Non-pigmented ciliary epithelial cell (primary cell): ENCODE data around the gene MATN4.
"Not testable (repeated sequence)": the region's sequence is repeated elsewhere in the genome, so short reads cannot be mapped to it uniquely, and the experiment has no call there.

ENCODE experiments used
- DNase-seq: peaks from one replicate; pipeline ENCODE4 v3.0.0-alpha.2; 2010; ENCODE audit warnings: low read depth

Gene MATN4

GRCh38 chr20:45308117-45308778, at the start of gene MATN4:
TSS of gene MATN4 (minus strand) at chr20:45308299. CDS start at chr20:45305582, 2,717 bp downstream.
- DNase-seq, result no peak

DNA sequence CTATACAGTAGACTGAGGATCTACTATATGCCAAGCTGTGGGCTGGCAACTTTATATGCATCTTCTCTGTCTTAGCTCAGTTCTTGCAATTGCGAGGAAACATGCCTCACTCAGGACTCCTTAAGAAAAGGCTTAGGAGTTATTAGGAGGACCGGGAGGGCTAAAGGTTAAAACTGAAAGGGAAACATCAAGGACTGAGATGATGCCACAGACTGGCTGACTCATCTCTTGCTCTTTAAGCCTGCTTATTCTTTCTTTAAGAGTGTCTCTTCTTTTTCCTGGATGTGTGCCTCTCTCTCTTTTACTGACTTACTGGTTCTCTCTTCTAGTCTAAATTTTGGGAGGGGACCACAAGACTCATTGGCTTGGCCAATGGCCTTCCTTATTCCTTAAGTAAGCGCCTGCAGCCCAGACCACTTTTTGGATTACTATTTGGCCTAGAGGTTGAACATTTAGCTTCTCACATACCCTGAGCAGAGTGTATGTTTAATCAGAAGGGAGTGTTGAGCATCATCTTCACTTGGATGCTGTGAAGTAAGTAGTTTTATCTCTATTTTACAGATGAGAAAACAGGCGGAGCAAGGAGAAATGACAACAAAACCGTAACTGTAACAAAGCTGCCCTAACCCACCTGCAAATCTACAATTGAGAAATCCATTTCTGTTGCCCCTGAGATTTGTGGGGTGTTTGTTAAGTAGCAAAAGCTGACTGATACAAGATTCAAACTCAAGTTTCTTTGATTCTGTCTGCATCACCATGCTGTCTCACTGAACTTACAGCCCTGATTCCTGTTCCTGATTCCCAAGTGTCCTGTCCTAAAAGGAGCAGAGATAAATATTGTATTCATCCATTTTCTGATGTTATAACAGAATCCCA, 47.3 kb upstream of the MATN4 start:
- no peak for DNase-seq

DNA sequence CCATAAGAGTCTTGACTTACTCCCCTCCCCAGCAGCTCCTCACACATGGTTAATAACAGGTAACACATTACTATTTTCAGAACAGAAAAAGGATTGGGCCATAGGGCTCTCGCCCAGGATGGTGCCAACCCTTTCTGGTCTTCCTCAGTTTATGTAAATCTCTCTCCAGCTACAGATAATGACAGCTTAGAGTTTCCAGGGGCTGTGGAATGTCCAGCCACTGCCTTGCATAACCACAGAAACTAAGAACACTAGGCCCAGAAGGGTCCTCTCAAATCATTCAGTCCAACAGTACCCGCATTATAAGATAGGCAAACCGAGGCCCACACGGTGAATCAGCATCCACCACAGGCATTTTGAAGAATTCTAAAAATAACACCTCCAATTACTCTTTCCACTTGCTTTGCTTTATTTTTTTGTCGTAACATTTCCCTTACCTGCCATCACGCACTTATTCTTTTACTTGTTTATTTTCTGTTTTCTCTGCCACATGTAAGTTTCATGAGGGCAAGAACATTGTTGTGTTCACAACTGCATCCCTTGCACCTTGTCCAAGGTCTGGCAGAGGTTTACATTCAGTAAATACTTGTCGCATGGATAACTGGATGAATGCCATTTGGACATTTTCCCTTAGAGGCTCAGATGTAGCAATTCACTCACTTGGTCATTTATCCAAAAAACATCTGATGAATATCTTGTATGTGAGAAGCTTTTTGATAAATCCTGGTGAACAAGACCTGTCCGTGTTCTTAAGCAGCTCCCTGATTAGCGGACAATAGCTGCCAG, 46.5 kb upstream of the MATN4 start:
- DNase-seq, result no peak

DNA sequence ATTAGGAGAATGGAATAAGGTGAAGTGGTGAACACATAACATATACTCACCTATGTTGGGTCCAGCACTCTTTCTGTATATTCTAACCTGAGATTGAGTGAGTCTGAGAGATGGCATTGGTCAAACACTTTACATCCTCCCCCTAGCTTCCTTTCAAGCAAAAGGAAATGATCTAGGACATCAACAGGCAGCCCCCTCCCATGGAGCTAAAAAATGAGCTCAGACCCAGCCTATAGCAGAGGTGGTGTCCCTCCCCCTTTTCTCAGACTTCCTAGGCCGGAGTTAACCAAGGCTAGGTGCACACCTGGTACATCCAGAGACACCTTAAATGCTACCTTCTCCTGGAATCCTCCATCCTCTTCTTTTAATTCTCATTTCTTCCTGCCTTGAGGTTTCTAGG, 45.6 kb upstream of the MATN4 start:
- no peak for DNase-seq

GRCh38 chr20:45352729-45353128, 44.6 kb upstream of the MATN4 start:
- DNase-seq, result no peak

DNA sequence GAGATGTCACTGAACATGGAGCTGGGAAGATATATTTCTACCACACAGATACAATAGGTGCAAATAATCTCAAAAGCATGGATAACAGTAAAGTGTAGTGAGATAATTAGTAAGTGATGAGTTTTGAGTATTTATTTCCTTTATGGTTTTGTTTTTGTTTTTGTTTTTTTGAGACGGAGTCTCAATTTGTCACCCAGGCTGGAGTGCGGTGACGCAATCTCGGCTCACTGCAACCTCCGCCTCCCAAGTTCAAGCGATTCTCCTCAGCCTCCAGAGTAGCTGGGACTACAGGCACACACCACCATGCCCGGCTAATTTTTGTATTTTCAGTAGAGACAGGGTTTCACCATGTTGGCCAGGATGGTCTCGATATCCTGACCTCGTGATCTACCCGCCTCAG, 42.7 kb upstream of the MATN4 start:
- not testable (repeated sequence) for DNase-seq

- DNase-seq, result no peak
Observed at GRCh38 chr20:45350217-45350616, 42.1 kb upstream of the MATN4 start.

- DNase-seq, result no peak
Observed at GRCh38 chr20:45347936-45348778, 40.1 kb upstream of the MATN4 start, which contains the start of gene SDC4. TSS of gene SDC4 (minus strand) at chr20:45348424. CDS start at chr20:45348384, 40 bp downstream.

GRCh38 chr20:45347297-45347935, 39.3 kb upstream of the MATN4 start:
- no peak for DNase-seq

DNA sequence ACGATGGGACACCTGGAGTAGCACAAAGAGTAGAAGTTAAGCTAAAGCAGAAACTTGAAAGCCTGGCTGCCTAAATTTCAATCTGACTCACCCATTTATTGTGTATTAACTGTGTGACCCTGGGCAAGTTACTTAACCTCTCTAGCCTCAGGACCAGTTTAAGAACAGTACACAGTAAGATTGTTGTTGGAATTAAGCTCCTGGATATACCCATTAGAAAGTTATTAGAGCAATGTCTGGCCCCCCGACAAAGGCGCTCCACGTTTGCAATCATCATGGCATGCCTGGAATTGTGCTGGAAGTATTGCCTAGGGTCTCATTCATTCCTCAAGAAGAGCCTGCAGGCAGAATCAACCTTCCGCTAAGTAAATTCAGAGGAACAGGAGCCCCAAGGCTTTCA, 38.8 kb upstream of the MATN4 start:
- no peak for DNase-seq

DNA sequence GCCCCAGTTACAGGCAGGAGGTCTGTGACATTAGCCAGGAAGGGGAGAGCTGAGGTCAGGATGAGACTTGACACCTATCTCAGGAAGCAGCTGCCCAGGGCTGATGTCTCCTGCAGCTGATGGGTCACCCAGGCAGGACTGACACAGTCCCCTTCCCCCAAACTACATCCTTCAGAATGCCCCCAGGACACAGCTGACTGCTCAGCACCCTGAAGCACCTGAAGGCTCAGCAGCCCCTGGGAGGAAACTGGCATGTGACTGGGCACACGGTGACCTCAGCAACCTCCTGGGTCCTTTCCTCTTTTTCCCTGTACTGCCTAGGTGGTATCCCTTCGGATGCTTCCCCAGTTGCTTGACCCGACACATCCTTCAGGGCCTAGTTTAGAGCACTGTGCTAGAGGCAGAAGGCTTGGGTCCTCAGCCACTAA, 38.2 kb upstream of the MATN4 start:
- no peak for DNase-seq

DNA sequence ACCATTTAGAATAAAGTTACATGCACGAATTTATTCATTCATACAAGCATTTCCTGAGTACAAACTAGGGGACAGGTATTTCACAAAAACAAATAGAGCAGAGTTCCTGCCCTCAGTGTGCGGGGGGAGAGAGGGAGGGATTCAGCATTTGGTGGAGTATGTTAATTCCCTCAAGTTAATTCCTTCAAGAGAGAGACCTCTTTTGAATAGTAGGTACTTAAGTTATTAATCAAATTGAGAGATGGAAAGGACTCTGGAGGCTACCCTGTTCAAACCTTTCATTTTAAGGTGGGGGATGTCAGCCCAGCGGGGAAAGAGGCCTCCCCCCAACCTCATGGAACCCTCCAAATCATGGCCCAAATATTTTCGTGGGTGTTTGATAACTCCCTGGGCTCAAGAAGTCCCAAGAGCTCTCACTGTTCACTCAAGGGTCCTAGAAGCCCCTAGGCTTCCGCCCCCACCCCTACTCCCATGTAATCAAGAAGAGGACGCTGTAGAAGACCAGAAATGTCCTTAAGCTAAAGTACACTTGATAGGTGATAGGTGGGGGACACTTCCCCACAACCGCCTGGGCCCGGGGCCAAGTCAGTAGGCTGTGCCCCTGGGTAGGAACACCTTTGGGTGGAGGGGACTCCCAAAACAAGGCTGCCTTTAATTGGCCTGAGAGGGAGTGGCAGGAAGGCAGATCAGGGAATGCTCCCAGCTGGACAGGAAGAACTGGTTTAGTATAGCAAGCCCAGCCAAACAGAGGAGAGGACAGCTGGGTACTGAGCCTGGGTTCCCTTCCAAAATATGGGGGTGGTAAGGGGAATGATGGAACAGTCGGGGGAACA, 37.2 kb upstream of the MATN4 start:
- no peak for DNase-seq

- DNase-seq, result no peak
Observed at GRCh38 chr20:45344168-45344860, 36.2 kb upstream of the MATN4 start.

DNA sequence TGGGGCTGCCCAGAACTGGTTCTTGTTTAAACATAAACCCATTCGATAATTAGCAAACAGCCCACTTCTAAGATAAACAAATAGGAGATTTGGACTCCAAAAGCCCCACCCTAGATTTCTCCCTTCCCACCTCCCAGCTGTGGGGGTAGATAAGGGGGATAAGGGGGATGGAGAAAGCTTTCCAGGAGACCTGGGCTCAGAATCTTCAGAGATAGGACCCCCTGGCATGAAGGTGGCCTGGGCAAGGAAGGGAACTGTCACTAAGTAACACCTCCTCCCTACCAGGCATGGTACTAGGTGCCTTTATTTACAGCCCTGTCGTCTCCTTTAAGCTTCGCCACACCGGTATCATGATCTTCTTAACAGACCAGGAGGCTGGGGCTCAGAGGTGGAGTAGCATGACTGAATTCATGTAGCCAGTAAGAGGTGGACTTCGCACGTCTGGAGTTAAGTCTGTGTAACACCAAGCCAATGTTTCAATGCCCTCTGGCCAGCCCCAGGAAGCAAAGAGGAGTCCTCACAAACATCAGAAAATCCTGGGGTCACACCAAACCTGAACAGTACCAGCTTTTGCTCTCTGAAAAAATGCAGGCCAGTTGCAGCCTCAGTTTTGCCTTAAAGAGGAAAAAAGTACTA, 35.6 kb upstream of the MATN4 start:
- DNase-seq, result no peak

- no peak for DNase-seq
Observed at GRCh38 chr20:45342855-45343531, 34.9 kb upstream of the MATN4 start.

GRCh38 chr20:45341939-45342854, 34.1 kb upstream of the MATN4 start:
- no peak for DNase-seq

- DNase-seq, result no peak
Observed at GRCh38 chr20:45341579-45341938, 33.5 kb upstream of the MATN4 start.
